Stimulated activated CD4-positive, alpha-beta T cell treated with anti-CD3 and anti-CD28 coated beads, Interleukin-4, amount 100 ng/mL, for 4 hours (primary cell): ENCODE data around the gene KLHL29.

Experiments
- DNase-seq, 2 experiments: peaks; one replicate each; pipeline ENCODE4 v3.0.0-alpha.2; 2020

KLHL29 gene

DNA sequence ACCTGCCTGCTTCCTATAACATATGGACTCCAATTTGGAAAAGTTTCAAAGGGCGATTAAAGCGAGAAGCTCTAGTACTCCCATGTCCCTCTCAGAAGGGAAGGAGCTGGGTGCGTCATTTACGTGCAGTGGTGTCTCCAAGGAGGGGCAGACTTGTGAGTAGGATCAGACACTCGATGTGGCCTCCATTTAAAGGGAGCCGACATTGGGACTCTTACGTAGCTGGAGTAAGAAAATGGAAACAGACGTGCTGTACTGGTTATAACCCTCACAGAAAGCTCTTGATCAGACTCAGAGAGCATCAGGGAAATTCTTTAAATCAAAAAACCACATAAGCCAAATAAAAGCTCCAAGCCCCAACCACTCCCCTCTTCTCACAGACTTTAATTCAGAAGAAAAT is 198.5 kb downstream of the KLHL29 start:
- no peak for DNase-seq

DNA sequence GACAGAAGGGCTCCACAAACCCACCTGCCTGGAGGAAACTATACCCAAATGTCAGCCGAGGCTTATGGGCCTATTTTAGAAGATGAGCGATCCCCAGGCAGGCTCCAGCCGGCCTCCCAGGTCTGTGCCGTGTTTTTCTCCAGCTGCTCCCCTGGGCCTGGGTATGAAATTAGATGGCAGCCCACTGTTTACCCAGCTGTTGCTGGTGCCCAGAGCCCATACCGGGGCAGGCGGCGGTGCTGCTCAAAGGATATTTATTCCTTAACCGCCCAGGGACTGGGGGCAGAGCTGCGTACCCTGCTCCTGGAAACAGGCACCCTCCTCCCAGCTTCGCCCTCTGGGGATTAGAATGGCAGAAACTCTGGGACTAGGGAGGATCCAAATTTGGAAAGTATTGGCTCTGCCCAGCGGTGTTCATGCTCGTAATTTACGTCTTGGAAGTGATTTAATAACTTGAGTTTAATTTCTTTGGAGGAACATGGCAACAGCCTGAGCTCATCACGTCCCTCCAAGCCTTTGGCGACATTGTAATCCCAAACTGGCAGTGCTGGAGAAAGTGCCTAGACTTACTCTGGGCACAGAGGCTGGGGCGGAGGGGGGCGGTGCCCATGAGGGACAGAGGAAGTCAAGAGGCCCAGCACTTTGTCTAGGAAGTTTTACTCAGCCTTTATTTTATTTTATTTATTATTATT is 199.2 kb downstream of the KLHL29 start:
- no peak for DNase-seq

DNA sequence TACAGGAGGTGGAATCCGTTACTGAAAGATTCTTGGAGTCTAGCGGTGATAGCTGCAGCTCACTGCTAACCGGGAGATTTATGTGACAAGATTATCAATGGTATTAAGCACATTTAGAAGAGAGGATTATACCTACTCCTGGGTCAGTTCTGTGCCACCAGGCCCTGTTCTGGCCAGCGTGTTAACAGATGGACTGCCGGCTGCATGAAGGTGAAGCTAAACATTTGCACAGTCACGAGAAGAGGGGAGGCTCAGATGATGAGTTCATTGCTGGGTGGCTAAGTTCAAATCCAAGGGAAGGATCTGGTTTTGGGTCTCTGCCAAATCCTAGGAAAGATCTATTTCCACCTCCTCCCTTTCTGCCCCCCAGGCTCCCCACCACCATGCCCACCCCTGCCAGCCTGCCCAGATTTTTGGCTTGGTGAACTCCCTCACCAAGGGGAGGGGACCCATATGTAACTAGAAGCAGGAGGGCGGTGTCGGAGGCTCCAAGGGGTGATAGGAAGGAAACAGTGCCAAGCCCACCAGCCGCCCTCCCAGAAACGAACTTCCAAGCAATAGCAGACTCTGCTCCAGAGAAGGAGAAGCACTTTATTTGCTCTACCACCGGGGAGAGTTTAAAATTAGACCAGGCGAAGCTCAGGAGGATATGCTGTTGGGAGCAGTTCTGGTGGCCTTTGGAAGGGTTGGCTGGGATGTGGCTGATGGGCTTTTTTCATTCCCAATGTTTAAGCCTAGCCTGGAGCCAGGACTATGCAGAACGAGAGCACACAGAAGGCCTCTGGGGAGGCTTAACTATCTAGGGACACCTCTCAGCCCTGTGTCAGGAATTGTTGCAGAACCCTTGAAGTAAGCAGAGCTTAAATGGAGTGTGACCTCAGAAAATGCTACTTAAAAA is 200.5 kb downstream of the KLHL29 start:
- no peak for DNase-seq

DNA sequence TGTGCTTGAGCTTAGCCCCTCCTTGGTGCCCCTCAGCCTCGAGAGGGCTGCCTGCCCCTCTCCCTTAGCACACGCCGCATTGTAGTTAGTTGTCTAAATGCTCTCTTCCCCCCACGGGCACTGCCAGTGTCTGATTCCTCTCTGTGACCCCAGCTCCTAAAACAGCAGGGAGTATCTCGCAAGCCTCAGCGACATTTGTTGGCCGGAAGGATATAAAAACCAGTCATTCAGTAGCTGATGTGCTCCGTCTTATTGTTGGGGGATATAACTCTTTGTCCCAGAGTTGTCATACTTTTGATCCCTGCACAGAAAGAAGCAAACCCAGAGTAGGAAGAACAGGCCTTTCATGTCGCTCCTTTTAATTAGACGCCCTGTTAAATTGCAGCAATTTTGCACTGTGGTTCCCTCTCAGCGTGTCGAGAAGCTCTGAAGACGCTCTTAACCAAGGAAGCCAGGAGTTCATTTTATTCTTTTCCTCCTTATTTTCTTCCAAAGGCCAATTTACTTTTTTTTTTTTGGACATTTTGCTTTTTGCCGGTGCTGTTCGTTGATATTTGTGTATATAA is 201.8 kb downstream of the KLHL29 start:
- no peak for DNase-seq

DNA sequence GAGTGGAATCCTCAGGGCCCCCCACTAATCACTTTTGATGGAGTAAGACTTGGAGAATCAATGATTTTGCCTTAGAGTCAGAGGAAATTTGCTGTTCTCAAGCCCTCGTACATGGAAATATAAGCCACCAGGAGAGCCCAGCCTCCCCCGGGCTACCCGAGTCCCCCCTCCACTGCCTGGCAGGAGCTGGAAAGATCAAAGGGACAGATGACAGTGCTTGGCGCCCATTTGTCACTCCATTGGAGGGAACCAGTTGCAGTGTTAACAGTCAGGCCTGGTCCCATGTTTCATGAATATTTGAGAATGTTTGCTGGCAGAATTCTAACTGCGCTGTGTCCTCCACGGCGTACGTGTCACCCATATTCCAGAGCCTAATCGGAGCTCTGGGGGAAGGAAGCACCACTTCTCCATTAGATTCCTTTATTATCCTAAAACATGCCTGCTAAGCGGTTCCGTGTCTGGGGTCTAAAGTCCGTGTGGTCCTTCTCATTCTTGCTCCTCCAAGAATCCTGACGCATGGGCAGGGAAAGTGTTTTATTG is 202.4 kb downstream of the KLHL29 start:
- DNase-seq: no peak

DNA sequence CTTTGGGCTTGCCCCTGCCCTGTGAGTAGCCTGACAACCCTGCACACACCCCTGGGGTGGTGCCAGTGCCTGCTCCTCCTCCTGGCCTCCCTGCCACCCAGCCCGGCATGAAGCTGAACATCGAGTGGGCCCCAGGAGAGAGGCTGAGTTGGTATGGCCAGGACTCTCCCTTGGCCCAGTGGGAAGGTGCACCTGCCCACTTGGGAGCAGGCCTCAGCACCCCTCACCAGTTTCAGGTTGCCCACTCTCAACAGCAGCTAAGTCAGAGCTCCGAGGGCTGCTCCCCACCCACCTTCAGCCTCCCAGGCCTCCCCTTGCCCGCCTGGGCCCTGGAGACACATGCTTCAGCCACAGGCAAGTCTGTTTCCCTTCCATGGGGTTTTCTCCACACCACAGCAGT is 203.1 kb downstream of the KLHL29 start:
- no peak for DNase-seq

DNA sequence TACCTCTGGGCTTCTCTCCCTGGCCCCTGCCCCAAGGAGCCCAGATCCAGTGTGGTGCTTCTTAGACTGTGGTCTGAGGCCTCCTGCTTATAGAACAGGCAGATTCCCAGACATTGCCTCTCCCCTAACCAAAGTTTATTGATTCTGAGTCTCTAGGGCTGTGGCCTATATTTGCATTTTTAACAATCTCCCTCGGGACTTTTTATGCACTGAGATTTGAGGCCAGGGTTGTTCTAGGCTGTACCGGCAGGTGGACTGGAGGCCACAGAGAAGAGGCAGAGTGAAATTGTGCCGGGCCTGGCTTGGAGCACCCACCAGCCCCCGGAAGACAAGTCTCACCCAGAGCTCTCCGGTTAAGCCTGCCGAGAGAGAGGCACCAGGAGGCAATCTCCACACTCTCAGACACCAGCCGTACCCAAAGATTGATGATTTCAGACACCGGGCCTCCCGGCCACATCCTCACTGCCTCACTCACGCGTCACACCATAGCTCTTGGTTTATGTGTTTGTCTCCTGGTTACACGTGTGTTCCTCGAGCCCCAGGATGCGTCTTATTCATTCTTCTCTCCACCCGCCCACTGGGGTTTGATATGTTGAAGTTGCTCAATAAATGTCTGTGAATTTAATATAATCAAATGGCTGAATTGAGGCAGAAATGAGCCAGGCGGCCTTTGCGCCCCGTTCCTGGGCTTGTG is 203.7 kb downstream of the KLHL29 start:
- no peak for DNase-seq

DNA sequence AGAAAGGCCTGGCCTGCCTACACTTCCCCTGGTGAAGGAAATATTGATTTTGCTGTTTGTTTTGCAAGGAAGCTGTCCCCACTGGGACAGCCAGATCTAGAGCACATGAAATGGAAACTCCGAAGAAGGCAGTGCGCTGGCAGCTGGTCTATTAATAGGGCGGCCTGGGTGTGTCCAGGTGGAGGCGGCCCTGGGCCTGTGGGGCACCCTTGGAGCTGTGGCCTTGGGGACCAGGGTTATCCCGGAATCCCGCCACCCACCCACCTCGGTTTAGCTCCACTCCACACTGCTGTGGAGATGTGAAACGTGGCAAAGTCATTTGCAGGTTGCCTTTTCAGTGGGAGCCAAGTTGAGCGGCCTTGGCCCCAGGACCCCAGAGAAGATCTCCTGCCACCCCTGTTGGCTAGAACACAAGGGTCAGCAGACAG is 204.3 kb downstream of the KLHL29 start:
- no peak for DNase-seq

DNA sequence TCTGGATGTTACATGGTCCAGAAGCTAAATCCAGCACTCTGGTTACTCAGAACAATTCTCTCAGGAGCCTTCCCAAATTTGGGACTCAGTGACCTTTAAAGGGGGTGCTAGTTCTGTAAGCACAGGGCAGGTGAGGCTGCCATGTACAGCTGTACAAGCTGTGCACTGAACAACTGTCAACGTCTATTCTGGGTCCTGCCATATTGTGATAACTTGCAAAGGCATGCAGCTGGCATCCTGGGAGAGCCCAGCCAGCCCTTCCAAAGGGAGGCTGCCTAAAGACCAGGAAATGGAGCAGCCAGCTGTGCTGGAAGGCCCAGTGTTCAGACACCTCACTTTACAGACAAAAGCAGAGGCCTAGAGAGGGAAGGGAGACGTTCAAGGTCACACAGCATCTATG is 204.8 kb downstream of the KLHL29 start:
- no peak for DNase-seq

DNA sequence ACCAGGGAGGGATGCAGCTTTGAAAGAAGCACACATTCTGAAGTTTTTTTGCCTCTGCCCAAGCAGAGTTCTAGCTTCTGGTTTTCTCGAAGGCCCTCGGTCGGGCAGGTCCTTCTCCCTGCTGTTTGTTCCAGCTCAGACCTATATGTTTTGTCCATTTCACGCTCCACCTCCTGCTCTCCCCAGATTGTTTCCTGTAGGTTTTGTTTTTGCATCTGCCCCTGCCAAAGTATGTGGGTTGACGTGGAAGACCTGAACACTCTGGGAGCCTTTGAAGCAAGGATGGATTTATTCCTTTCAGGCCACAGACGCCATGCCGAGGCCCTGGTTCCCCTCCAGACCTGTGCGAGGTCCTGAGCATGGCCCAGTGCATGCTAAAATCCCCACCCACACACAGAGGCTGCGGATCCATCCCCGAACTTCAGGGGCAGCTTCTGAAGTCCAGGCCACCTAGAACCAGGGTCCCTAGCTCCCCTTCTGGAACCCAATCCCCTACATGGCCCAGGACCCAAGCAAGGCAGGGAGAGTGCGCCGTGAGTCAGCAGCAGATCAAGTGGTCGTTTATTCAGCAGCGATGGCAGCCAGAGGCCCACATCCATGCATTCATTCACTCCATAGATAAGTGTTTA is 205.4 kb downstream of the KLHL29 start:
- DNase-seq: no peak

DNA sequence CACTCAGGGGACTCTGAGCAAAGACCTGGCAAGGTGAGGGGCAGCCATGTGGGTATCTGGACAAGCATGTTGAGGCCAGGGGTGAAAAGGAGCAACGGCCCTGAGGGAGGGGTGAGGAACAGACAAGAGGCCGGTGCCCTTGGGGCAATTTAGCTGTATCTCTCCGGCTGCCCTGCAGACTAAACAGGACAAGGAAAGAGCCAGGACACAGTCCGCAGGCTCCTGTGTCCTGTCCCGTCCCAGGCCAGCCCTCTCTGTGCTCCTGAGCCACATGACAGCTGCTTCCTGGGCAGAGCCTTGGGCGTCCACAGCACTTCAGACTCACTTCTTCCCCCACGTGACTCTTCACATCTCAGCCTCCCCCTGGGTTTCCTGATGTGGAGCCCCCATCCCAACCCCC is 206.1 kb downstream of the KLHL29 start:
- DNase-seq: no peak

DNA sequence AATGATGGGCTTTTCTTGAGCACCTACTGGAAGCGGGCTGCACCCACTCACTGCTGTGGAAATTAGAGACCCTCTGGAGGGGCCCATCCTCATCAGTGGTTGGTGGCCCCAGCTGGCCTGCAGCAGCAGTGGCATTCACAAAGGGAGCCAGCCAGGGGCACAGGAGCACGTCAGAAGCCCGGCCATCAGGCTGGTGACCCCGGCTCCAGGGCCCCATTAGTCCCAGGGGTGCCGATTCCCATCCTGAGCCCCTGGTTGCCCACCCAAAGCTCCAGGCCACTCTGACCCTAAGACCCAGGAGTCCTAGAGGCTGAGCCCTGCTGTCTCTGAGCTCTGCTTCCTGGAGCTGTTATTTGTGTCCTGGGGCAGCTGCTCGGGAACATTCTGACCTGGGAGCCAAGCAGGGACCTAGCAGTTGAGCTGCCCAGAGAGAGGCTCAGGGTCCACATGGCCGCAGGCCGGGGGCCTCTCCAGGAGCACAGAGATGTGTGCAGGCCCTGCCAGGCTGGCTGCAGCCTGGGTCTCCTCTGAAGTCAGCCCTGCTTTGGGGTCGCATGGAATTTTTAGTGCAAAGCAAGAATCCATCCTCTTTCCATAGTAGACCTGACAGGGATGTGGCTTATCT is 207.2 kb downstream of the KLHL29 start:
- no peak for DNase-seq

DNA sequence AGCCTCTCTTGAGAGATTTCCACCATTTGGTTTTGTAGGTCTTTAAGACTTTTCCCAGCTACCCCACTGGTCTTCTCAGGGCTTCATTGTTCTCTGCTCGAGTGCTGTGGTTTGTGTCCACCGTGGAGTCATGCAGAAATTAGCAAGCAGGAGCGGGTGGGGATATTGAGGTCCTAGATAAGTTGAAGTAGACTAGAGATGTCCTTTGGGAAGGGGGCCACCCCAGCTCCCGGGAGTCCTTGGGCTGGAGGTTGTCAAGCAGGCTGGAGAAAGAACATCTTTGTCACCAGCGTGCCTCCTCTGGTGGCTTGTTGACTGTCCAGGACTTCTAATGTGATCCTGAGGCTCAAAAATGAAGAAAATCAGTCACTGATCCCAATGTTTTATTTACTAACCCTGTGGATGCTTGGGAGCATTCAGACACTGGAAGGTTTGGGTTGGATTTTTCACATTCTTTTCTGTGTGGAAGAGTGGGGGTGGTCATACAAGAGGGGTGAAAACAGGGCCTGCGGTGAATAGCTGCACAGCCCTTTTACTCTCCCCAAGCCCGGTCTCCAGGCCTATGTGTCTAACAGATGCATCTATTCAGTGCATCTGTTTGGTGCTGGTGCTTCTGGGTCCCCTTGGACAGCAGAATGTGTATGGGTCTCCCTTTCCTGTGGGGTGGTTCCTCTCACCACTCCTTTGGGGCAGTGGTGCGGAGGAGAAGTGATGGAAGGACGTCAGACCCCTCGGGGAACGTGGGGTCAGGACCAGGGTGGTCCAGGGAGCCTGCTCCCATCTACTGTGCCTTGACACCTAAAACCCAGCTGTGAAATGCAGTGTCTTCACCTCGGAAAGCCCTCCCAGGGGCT is 208.1 kb downstream of the KLHL29 start:
- no peak for DNase-seq

DNA sequence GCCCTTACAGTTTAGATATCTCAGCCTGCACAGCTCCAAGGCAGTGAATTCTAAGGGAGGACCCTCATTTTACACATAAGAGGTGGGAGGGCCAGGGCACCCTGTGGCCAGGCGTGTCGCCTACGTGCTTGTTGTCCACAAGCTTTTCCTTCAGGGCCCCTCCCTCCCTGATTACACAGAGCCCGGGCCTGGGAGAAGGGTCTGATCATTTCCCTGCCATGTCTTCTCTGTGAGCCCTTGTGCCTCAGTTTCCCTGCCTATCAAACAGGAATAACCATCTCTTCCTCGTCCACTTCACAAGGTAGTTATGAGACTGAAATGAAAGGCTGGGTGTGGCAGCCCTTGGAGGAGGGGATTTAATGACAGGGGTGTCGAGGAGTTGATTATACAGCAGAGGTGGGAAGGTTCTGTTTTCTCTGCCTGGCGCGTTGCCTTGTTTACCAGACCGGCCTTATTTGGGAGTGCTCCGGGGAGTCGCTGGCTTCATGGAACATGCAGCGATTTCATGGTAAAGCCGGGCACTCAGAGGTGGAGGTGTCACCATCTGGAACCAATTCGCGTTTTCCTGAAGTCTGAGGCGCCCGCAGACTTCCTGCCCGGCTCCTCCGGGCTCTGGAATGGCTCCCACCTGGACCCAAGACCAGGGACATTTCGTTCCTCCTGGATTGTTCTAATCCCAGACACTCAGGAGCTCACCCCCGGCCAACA is 208.9 kb downstream of the KLHL29 start:
- no peak for DNase-seq

DNA sequence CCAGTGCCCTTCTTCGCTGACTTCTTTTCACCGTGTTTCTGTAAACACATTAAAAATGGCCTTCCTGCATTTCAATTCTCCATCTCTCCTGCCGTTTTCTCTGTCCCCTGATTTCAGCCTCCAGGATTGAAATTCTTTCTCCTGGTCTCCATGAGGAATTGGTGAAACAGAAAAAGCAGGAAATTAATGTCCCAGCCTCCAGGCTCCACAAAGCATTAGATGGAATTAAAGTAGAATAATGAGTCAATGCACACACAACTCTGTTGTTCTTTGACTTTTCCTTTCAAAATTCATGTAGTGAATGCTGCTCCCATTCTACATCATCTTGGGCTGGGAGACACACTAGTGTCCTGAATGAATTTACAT is 209.5 kb downstream of the KLHL29 start:
- DNase-seq: no peak

DNA sequence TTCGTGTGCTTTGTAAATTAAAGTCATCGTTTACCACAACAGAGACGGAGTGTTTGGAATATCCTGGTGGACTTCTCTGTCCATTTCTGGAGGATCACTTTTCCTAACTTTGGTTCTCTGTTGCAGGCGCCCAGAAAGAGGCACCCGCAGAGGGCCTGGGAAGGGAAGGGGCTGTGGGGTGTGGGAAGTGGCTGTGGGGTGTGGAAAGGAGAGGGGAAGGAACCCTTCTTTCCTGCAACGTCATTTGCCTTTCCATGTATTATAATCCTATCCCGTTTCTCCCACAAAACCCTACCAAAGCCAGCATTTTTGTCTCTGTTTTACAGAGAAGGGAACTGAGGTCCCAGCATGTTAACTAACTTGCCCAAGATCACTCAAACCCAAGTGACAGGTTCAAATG is 210.0 kb downstream of the KLHL29 start:
- no peak for DNase-seq

DNA sequence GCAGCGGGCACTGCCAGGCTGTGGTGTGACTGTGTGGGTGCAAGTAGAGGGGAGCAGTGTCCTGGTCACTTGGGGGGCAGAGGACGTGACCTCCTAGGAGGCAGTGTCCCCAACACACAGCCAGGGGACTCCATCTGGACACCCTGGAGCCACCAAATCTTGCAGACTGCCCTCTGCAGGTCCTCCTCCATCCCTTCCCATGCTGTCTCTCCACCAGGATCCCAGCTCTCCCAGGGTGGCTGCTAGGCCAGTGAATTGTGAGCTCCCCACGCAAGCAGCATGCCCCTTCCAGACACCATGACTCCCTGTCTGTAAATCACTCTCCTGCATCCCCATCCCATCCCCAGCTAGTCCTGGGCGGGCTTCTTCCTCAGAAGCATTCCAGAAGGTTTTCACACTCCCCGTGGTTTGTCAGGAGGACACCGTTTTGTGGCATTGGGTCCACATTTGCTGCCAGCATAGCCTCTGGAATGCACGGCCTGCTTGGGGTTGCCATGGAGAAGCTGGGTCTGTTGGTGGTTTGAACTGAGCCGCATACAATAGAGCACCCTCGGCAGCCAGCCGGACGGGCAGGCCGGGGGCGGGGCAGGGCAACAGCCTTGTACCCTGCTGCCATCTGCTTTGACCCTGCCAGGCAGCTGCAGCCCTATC is 210.7 kb downstream of the KLHL29 start:
- no peak for DNase-seq

DNA sequence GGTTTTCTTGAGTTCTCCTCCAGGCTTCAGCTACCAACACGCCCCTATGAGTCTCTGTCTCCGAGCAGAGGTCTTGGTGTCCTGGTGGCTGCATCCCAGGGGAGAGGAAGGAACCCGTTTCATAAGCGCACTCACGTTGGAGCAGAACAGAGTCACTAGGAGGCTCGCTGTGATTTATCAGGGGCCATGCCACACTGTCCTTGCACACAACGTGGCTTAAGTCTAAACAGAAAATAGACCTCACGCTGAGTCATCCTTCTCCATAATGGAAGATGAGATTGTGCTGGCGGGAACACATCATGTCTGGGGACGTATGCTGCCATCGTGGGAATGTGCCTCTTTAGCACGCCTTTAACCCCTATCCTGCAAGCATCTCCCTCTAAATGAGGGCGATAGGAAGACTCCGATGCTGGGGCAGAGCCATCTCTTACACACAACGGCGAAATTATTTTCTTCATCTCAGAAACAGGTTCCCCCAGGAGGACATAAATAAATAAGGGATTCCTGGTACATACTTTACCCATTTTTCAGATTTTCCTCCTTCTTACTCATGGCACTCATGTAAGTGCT is 211.4 kb downstream of the KLHL29 start:
- DNase-seq: no peak

DNA sequence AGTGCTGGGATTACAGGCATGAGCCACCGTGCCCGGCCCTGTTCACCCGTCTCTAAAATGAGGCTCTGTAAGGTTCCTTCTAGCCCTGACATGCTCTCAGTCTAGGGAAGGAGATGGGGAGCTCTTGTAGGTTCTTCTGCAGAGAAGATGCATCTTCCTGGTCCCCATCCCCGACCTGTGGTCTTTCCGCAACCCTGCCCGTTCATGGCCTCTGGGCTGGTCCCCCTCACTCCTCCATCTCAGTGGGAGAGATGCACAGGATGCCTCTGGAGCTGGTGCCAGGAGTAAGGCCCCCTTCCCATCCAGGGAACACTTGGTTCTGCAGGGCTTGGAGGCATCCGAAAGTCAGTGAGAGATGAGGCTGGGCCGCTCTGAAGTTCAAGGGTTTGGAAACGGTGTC is 212.7 kb downstream of the KLHL29 start:
- DNase-seq: no peak

DNA sequence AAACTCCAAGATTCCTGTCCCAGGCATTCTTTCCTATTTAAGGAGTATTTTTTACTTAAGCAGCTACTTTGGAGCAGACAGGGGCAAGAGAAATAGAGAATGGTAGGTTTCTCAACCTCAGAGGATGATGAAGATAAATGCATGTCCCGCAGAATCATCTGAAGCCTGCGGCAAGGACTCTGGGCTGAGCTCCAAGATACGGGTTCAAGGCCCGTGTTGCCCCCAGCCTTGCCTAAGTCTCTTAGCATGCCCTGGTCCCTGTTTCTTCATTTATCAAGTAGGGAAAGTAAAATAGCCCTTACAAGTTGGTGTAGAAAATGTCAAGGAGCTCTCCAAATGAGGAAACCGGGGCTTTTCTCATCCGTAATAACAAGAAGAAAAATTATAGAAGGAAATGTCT is 214.0 kb downstream of the KLHL29 start:
- DNase-seq: no peak
